ENCODE data around the gene NAA25. TPM values are rescaled to one million over a fixed set of nuclear protein-coding genes. Genes with fewer than 3 reads are reported as not detected.

NAA25 gene
- total and polyA plus RNA-seq, 9 of the 15 experiments (the other 6 are each of a cell fraction or from before 2014, with no cell fraction given) = 26.6 to 59.6 (median 48.9) TPM

GRCh38 chr12:112107306-112108201 lies 1.0 kb downstream of the NAA25 start (continued):
- TF ChIP-seq CHD7 (IDR thresholded peaks at IDR 0.05; ENCODE audit: low read depth, low read length) (no peak), ATF6 (CRISPR knock-in tag; IDR thresholded peaks at IDR 0.05) (no peak), CBFA2T3 (IDR thresholded peaks at IDR 0.05) (no peak), ZNF274 (IDR thresholded peaks at IDR 0.05; ENCODE audit: borderline replicate concordance, low read depth, low read length) (no peak), HINFP (tag; conservative IDR thresholded peaks at IDR 0.05; ENCODE audit: low read depth) (no peak), ASH1L (IDR thresholded peaks at IDR 0.05; ENCODE audit: borderline replicate concordance, low read depth, partially characterized antibody) (no peak), ZNF780A (CRISPR knock-in tag; IDR thresholded peaks at IDR 0.05) (no peak), BRD9 (IDR thresholded peaks at IDR 0.05; ENCODE audit: low read depth, partially characterized antibody) (no peak), ETS1 (conservative IDR thresholded peaks at IDR 0.05; ENCODE audit: control insufficient read depth, low read depth, low read length) (no peak), HDAC8 (tag; IDR thresholded peaks at IDR 0.05) (no peak)
